ENCODE data around the gene CNTN1. TPM values are rescaled to one million over a fixed set of nuclear protein-coding genes. Genes with fewer than 3 reads are reported as not detected.

CNTN1 gene
- total and polyA plus RNA-seq, 2 of the 8 experiments (the other 6 are each of a cell fraction or from before 2014, with no cell fraction given): 7.2 to 21.8 TPM

GRCh38 chr12:41106315-41106714 lies 414.1 kb downstream of the CNTN1 start:
- TF ChIP-seq EGR1 (IDR thresholded peaks at IDR 0.05; ENCODE audit: borderline replicate concordance, low read depth, low read length) (no peak), TBP (IDR thresholded peaks at IDR 0.05; ENCODE audit: low read depth, low read length) (no peak), KDM4A (IDR thresholded peaks at IDR 0.05; ENCODE audit: low read depth, low read length, severe bottlenecking) (no peak)
- Histone ChIP-seq H3K9ac (replicated peaks in 1 of 4; ENCODE audit: extremely low read depth in 1 of 4, low read depth in 3 of 4, low read length in 3 of 4) (no peak overlapping the region), H3K4me3 (ENCODE audit: extremely low read depth in 1 of 4, insufficient read depth in 2 of 4, low read depth in 3 of 4, low read length in 4 of 4) (no peak overlapping the region), H3K56ac (replicated peaks; ENCODE audit: insufficient read length, low read depth, low read length) (no peak overlapping the region), H3K79me1 (ENCODE audit: low read depth, low read length) (no peaks in the 10 kb centered on the region), H3K36me3 (ENCODE audit: control insufficient read depth in 2 of 4, insufficient read depth in 4 of 4, low read length in 3 of 4) (no peaks in the 10 kb centered on the region), H3K14ac (ENCODE audit: insufficient read length) (no peak overlapping the region), H3K4me1 (replicated peaks in 1 of 4; ENCODE audit: control insufficient read depth in 3 of 4, insufficient read depth in 4 of 4, low read length in 3 of 4) (no peaks in the 10 kb centered on the region), H2BK12ac (ENCODE audit: low read depth, low read length) (no peak overlapping the region), H4K5ac (ENCODE audit: insufficient read length, low read depth, low read length) (no peak overlapping the region), H2BK5ac (ENCODE audit: low read depth, low read length) (no peak overlapping the region), H3K18ac (ENCODE audit: extremely low read depth, low read length) (no peak overlapping the region), H3K4ac (replicated peaks; ENCODE audit: insufficient read length, low read depth, low read length) (no peak overlapping the region), H3K79me2 (ENCODE audit: control insufficient read depth in 1 of 2, insufficient read depth in 2 of 2, low read length in 2 of 2) (no peaks in the 10 kb centered on the region), H2BK20ac (ENCODE audit: low read length) (no peak overlapping the region), H3K4me2 (ENCODE audit: insufficient read depth in 1 of 2, low read depth in 2 of 2, low read length in 2 of 2) (no peak overlapping the region), H3K23ac (ENCODE audit: insufficient read length) (no peak overlapping the region), H2BK120ac (replicated peaks; ENCODE audit: low read depth, low read length) (no peak overlapping the region), H2AFZ (ENCODE audit: low read length) (no peak overlapping the region; the same call in 1 of the 2 replicates), H3K27ac (ENCODE audit: low read depth, low read length) (no peak overlapping the region), H3K9me3 (ENCODE audit: insufficient read depth in 2 of 2, low read depth in 1 of 2, low read length in 1 of 2) (no peaks in the 10 kb centered on the region), H4K8ac (ENCODE audit: extremely low read depth, insufficient read depth, low read length) (no peak overlapping the region), H2AK5ac (ENCODE audit: low read depth, low read length) (no peak overlapping the region), H2BK15ac (ENCODE audit: low read length) (no peak overlapping the region), H4K20me1 (replicated peaks in 1 of 2; ENCODE audit: control insufficient read depth in 1 of 2, insufficient read depth in 2 of 2, low read length in 2 of 2) (no peaks in the 10 kb centered on the region), H3K23me2 (ENCODE audit: low read depth, low read length) (no peaks in the 10 kb centered on the region), H3K27me3 (replicated peaks in 1 of 4; ENCODE audit: control insufficient read depth in 3 of 4, extremely low read depth in 1 of 4, insufficient read depth in 3 of 4, low read length in 3 of 4) (no peaks in the 10 kb centered on the region), H4K91ac (replicated peaks; ENCODE audit: insufficient read length, low read length) (no peak overlapping the region)
- CTCF ChIA-PET (ENCODE audit: partially characterized antibody): no interaction called here
- FAIRE-seq (no peak), DNase-seq (ENCODE audit: low read depth in 1 of 2, low spot score in 2 of 2) (no peak)
- 93% methylated on average over 3 of the region's 3 CpGs; no CpG with 5 or more reads in 1 of the 2 experiments for WGBS, 2 experiments (ENCODE audit: extremely low coverage in 1 of 2, insufficient coverage in 1 of 2, insufficient read length in 1 of 2, insufficient replicate concordance in 2 of 2, low coverage in 1 of 2, low lambda C conversion rate in 2 of 2, missing lambda C conversion rate in 1 of 2)
- POLR2A ChIA-PET (ENCODE audit: partially characterized antibody): no interaction called here

All from H1 (cell line).